A549 (cell line): Measurements from ENCODE around the gene KLHL22. TPM values are rescaled to one million over a fixed set of nuclear protein-coding genes. Genes with fewer than 3 reads are reported as not detected.
"Not testable (repeated sequence)": the region's sequence is repeated elsewhere in the genome, so short reads cannot be mapped to it uniquely, and the experiment has no call there.

Source experiments
- ATAC-seq, 2 experiments: fragments of 200-7000 bp in 1 of 2; fragments of >200 bp in 1 of 2; cut with Nextera tagmentation in 1 of 2; cut with Tn5 transposase in 1 of 2; 3 replicates each; pipeline versions ENCODE4 v1.8.0 to v1.9.1; 2018 to 2020; ENCODE audit warnings: mild to moderate bottlenecking in 1 of 2, moderate library complexity in 1 of 2
- CTCF ChIA-PET: fragments of 300-600 bp; sonication (Branson Sonifier 250); formaldehyde crosslinking; extraction: SDS; loops from one replicate; lab custom pipeline; 2021; ENCODE audit warnings: antibody characterized with exemption, inconsistent platforms; lab: Yijun Ruan, JAX
- POLR2A ChIA-PET: fragments of 350-600 bp; formaldehyde crosslinking; extraction: SDS; loops from one replicate; lab custom pipeline; 2021; ENCODE audit warnings: antibody characterized with exemption, inconsistent platforms; lab: Yijun Ruan, JAX
- DNase-seq, 2 experiments: peaks; one replicate each; pipeline versions ENCODE4 v3.0.0 to v3.0.0-alpha.2; 2011 to 2016; ENCODE audit warnings: low read depth in 1 of 2, low spot score in 1 of 2
- FAIRE-seq: peaks from 2 replicates; lab custom pipeline; 2011; peaks lifted over from hg19 to GRCh38; lab: Jason Lieb, UNC
- H3K27ac ChIP-seq, 2 experiments: fragments of >200 bp; sonication (Bioruptor Twin); formaldehyde crosslinking; 3 replicates each; pipeline ENCODE4 v1.5.1; 2016 to 2017
- H3K4me1 ChIP-seq: fragments of >200 bp; sonication (Bioruptor Twin); formaldehyde crosslinking; 3 replicates; pipeline ENCODE4 v1.6.1; 2016
- H3K4me2 ChIP-seq: fragments of >200 bp; sonication (Bioruptor Twin); formaldehyde crosslinking; 3 replicates; pipeline ENCODE4 v1.6.1; 2016
- H3K4me3 ChIP-seq: fragments of >200 bp; sonication (Bioruptor Twin); formaldehyde crosslinking; 3 replicates; pipeline ENCODE4 v1.5.1; 2016
- H3K9me3 ChIP-seq: fragments of >200 bp; sonication (Bioruptor Twin); formaldehyde crosslinking; 3 replicates; pipeline ENCODE4 v1.6.1; 2016
- CBX8 ChIP-seq: fragments of 200-600 bp; sonication (generic); IDR thresholded peaks from 2 replicates; pipeline ENCODE4 v1.6.1; 2016
- CEBPB ChIP-seq, 2 experiments: fragments of >200 bp in 1 of 2; sonication (Bioruptor Twin) in 1 of 2; formaldehyde crosslinking in 1 of 2; IDR thresholded peaks; 2 replicates each; pipeline ENCODE4 v1.6.1; 2012 to 2016
- CTCF ChIP-seq: fragments of >200 bp; sonication (Bioruptor Twin); formaldehyde crosslinking; IDR thresholded peaks from 3 replicates; pipeline ENCODE4 v1.5.1; 2016
- E2F6 ChIP-seq: IDR thresholded peaks from 2 replicates; pipeline ENCODE4 v1.6.1; 2012; ENCODE audit warnings: low read depth, borderline replicate concordance
- EHF ChIP-seq: fragments of 250-450 bp; sonication (Bioruptor Pico); IDR thresholded peaks from 2 replicates; pipeline ENCODE4 v1.5.0; 2020; ENCODE audit warnings: mild to moderate bottlenecking
- ELK1 ChIP-seq: fragments of 150-350 bp; IDR thresholded peaks from 2 replicates; pipeline ENCODE4 v1.6.1; 2014; ENCODE audit warnings: low read depth, mild to moderate bottlenecking, low read length
- FOSL2 ChIP-seq, 2 experiments: fragments of 450-650 bp in 1 of 2; fragments of >200 bp in 1 of 2; sonication (Bioruptor Twin) in 1 of 2; formaldehyde crosslinking; IDR thresholded peaks; 2 replicates each; pipeline versions ENCODE4 v1.5.0 to v1.6.1; 2016 to 2020; ENCODE audit warnings: mild to moderate bottlenecking in 1 of 2, moderate library complexity in 1 of 2
- GATA3 ChIP-seq: IDR thresholded peaks from 2 replicates; pipeline ENCODE4 v1.6.1; 2012; ENCODE audit warnings: borderline replicate concordance
- JUNB ChIP-seq: fragments of >200 bp; sonication (Bioruptor Twin); formaldehyde crosslinking; IDR thresholded peaks from 2 replicates; pipeline ENCODE4 v1.6.1; 2016
- KDM1A ChIP-seq: fragments of 200-600 bp; sonication (generic); IDR thresholded peaks from 2 replicates; pipeline ENCODE4 v1.6.1; 2016; ENCODE audit warnings: low read depth, mild to moderate bottlenecking
- MAX ChIP-seq: IDR thresholded peaks from 2 replicates; pipeline ENCODE4 v1.6.1; 2012
- MYC ChIP-seq: IDR thresholded peaks from 2 replicates; pipeline ENCODE4 v1.6.1; 2012; ENCODE audit warnings: mild to moderate bottlenecking, inconsistent platforms, low read length, improper control_type of control experiment, borderline replicate concordance
- NFE2L2 ChIP-seq: fragments of 150-350 bp; conservative IDR thresholded peaks from 2 replicates; pipeline ENCODE4 v1.6.1; 2014; ENCODE audit warnings: low read length
- POLR2AphosphoS2 ChIP-seq: conservative IDR thresholded peaks from 2 replicates; pipeline ENCODE4 v1.6.1; 2012; ENCODE audit warnings: low read length, improper control_type of control experiment, inconsistent platforms
- RAD21 ChIP-seq, 2 experiments: fragments of >200 bp in 1 of 2; sonication (Bioruptor Twin) in 1 of 2; formaldehyde crosslinking in 1 of 2; IDR thresholded peaks in 1 of 2; conservative IDR thresholded peaks in 1 of 2; 2 replicates in 1 of 2; 3 replicates in 1 of 2; pipeline ENCODE4 v1.6.1; 2012 to 2018; ENCODE audit warnings: inconsistent platforms in 1 of 2
- RFX5 ChIP-seq: fragments of 450-650 bp; IDR thresholded peaks from 2 replicates; pipeline ENCODE4 v1.7.1; 2014; ENCODE audit warnings: antibody characterized with exemption, mild to moderate bottlenecking, moderate library complexity
- SREBF2 ChIP-seq: fragments of 450-650 bp; IDR thresholded peaks from 2 replicates; pipeline ENCODE4 v1.6.1; 2014; ENCODE audit warnings: mild to moderate bottlenecking, moderate library complexity
- TFCP2L1 ChIP-seq: fragments of 250-450 bp; sonication (Bioruptor Pico); IDR thresholded peaks from 2 replicates; pipeline ENCODE4 v1.5.0; 2021; ENCODE audit warnings: mild to moderate bottlenecking
- USF2 ChIP-seq: fragments of 450-650 bp; IDR thresholded peaks from 2 replicates; pipeline ENCODE4 v1.6.1; 2014; ENCODE audit warnings: antibody characterized with exemption
- ZNF302 ChIP-seq: fragments of 250-450 bp; sonication (Bioruptor Pico); IDR thresholded peaks from 2 replicates; pipeline ENCODE4 v1.9.0; 2021; ENCODE audit warnings: inconsistent platforms, mild to moderate bottlenecking, moderate library complexity
- ZSCAN20 ChIP-seq: fragments of 250-450 bp; sonication (Bioruptor Pico); IDR thresholded peaks from 2 replicates; pipeline ENCODE4 v1.8.0; 2022; ENCODE audit warnings: mild to moderate bottlenecking, moderate library complexity
- WGBS: methylation state at CpG from one replicate; pipeline ENCODE4 v1.1.6; 2017; ENCODE audit errors: missing lambda C conversion rate; 5-methylcytosine and 5-hydroxymethylcytosine counted together
- polyA plus RNA-seq, 4 experiments: library from polyadenylated mRNA; depleted of rRNA in 3 of 4; stranded (reverse); fragments of >200 nt; fragmentation: RNase III in 1 of 4; extraction: RNeasy Plus Mini Kit Qiagen cat#74134 plus additional on column Dnase treatment in 1 of 4; gene quantifications; 2 replicates in 3 of 4; 3 replicates in 1 of 4; pipeline ENCODE4 v1.2.3, GENCODE V29; 2011 to 2017

Gene KLHL22
- polyA plus RNA-seq, 2 of the 4 experiments (the other 2 are of a cell fraction) = 11.7 TPM

GRCh38 chr22:20506543-20507252 is 11.1 kb upstream of the KLHL22 start:
- no peak for FAIRE-seq
- Histone ChIP-seq H3K4me2 (peak overlapping the region; percentile 86), H3K4me1 (peaks cover 47% of the 10 kb centered on the region), H3K27ac (peak overlapping the region; percentile 95 to 98), H3K4me3 (peak overlapping the region; percentile 85), H3K9me3 (no peaks in the 10 kb centered on the region)
- no peak for TF ChIP-seq EHF
- DNase-seq = no peak
- CTCF ChIA-PET = interaction anchor here (0.9 to 2.2 kb wide), 5 partner anchors 8 to 24 kb away, joined by 3 to 7 read pairs (median 4); no protein-coding TSS in a partner anchor
- WGBS = 64% methylated on average over 13 of the region's 13 CpGs
- ATAC-seq = no peak; a peak in 1 of 6 replicates
- POLR2A ChIA-PET = interaction anchor here (3.3 kb wide), 1 partner anchor 24 kb away, joined by 20 read pairs; no protein-coding TSS in a partner anchor

- H3K4me2 ChIP-seq = peak overlapping the region; percentile 74
- peak in 1 of 2 experiments; percentile 80 for DNase-seq
- peaks cover 25% of the 10 kb centered on the region for H3K4me1 ChIP-seq
- peak; percentile 33 to 54 for ATAC-seq
- CTCF ChIA-PET = interaction anchor here (1.2 to 2.6 kb wide), 3 partner anchors 60 to 86 kb away, joined by 5 to 7 read pairs (median 6); no protein-coding TSS in a partner anchor
- peak overlapping the region; percentile 79 to 81 for H3K27ac ChIP-seq
- not testable (repeated sequence) for H3K4me3 ChIP-seq; H3K9me3 ChIP-seq; TF ChIP-seq FOSL2 (IDR thresholded peaks at IDR 0.05)
- POLR2A ChIA-PET = interaction anchor here (0.6 kb wide), 1 partner anchor 9 kb away, joined by 3 read pairs; the partner anchor contains the start of gene KLHL22
- 32% methylated on average over 5 of the region's 5 CpGs for WGBS
- 0 out of 2 replicates have a peak, but pooled peaks have one; percentile 36 for TF ChIP-seq JUNB
- TF ChIP-seq FOSL2 (CRISPR knock-in tag; IDR thresholded peaks at IDR 0.05) = peak; percentile 65
- TF ChIP-seq MAX = 0 out of 2 replicates have a peak, but pooled peaks have one; percentile 14
- TF ChIP-seq, all 56 proteins: peak for 3; not testable (repeated sequence) for 53
- FAIRE-seq = not testable (repeated sequence)
These were observed 8.8 kb upstream of the KLHL22 start for GRCh38 chr22:20504293-20504922.

- DNase-seq = peak in 1 of 2 experiments; percentile 75
- peak; percentile 45 to 59 for ATAC-seq
These were observed 8.2 kb upstream of the KLHL22 start for GRCh38 chr22:20503816-20504215.

More at GRCh38 chr22:20503816-20504215, 8.2 kb upstream of the KLHL22 start:
- Histone ChIP-seq H3K4me3 (no peak overlapping the region), H3K27ac (peak overlapping the region; percentile 79 to 81), H3K9me3 (no peaks in the 10 kb centered on the region), H3K4me2 (peak overlapping the region; percentile 74), H3K4me1 (peaks cover 21% of the 10 kb centered on the region)
- ChIA-PET CTCF (interaction anchor here (1.2 to 2.6 kb wide), 3 partner anchors 61 to 85 kb away, joined by 5 to 7 read pairs (median 6); no protein-coding TSS in a partner anchor), POLR2A (interaction anchor here (0.6 kb wide), 1 partner anchor 8 kb away, joined by 3 read pairs; the partner anchor contains the start of gene KLHL22)
- WGBS = 28% methylated on average over 2 of the region's 2 CpGs
- FAIRE-seq = no peak
- TF ChIP-seq RFX5 (no peak), CEBPB (IDR thresholded peaks at IDR 0.05) (no peak), USF2 (no peak), E2F6 (no peak), SREBF2 (no peak), FOSL2 (IDR thresholded peaks at IDR 0.05) (no peak), FOSL2 (CRISPR knock-in tag; IDR thresholded peaks at IDR 0.05) (no peak), ZSCAN20 (CRISPR knock-in tag) (no peak), POLR2AphosphoS2 (no peak), TFCP2L1 (no peak), EHF (no peak), ELK1 (no peak), RAD21 (conservative IDR thresholded peaks at IDR 0.05 in 1 of 2, IDR thresholded peaks at IDR 0.05 in 1 of 2) (no peak), CTCF (no peak), GATA3 (no peak), KDM1A (no peak), ZNF302 (no peak), NFE2L2 (no peak), MYC (no peak), JUNB (no peak), CBX8 (no peak)
